DOHH2 (cell line): ENCODE data around the gene GBE1.

Experiments
- EZH2phosphoT487 ChIP-seq: fragments of 200-600 bp; sonication (generic); IDR thresholded peaks from 2 replicates; pipeline ENCODE4 v1.6.1; 2017; ENCODE audit warnings: borderline replicate concordance, mild to moderate bottlenecking, antibody characterized with exemption, low read length, moderate library complexity, mixed read lengths
- TF ChIP-seq, protein P1 (sequence below): fragments of 200-600 bp; sonication (generic); IDR thresholded peaks from one replicate; pipeline ENCODE4 v1.5.1; 2014; ENCODE audit warnings: antibody characterized with exemption, mild to moderate bottlenecking, low read depth, low read length; ENCODE audit not compliant: poor library complexity, severe bottlenecking

DNA sequence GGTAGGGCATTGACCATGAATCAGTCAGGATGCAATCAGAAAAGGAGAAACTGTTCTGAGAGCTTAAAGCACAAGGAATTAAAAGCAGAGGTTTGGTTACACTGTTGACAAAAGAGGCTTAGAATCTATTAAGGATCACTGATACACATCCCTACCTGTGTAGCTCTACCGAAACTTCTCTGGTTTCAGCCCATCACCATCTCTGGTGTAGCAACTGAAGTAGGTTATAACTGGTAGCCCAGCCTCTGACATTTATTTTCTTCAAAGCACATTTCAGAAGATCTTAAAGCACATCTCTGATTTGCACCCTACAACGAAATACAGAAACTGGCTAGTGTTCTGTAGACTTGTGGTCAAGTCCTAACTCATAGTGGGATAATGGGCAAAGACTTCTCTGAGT is 283.7 kb downstream of the GBE1 start:
- TF ChIP-seq, protein P1, sequence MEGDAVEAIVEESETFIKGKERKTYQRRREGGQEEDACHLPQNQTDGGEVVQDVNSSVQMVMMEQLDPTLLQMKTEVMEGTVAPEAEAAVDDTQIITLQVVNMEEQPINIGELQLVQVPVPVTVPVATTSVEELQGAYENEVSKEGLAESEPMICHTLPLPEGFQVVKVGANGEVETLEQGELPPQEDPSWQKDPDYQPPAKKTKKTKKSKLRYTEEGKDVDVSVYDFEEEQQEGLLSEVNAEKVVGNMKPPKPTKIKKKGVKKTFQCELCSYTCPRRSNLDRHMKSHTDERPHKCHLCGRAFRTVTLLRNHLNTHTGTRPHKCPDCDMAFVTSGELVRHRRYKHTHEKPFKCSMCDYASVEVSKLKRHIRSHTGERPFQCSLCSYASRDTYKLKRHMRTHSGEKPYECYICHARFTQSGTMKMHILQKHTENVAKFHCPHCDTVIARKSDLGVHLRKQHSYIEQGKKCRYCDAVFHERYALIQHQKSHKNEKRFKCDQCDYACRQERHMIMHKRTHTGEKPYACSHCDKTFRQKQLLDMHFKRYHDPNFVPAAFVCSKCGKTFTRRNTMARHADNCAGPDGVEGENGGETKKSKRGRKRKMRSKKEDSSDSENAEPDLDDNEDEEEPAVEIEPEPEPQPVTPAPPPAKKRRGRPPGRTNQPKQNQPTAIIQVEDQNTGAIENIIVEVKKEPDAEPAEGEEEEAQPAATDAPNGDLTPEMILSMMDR = no peak
- no peak for TF ChIP-seq EZH2phosphoT487
